Body of pancreas (tissue), 4 donors: ENCODE data around the gene CEACAM19. TPM values are rescaled to one million over a fixed set of nuclear protein-coding genes. Genes with fewer than 3 reads are reported as not detected.

Experiments used
- ATAC-seq: fragments of 150-250 bp; one replicate; pipeline ENCODE4 v1.9.1; 2016
- DNase-seq, 4 donors: peaks; one replicate each; pipeline ENCODE4 v3.0.0-alpha.2; 2019
- H3K27ac ChIP-seq, 4 donors: fragments of 200-600 bp; sonication (generic); 1 replicate in 3 of 4; 2 replicates in 1 of 4; pipeline versions ENCODE4 v1.5.1 to v1.6.1; 2016 to 2019; ENCODE audit warnings: mild to moderate bottlenecking in 1 of 4, mixed read lengths in 1 of 4, moderate library complexity in 1 of 4
- H3K27me3 ChIP-seq, 2 donors: fragments of 200-600 bp; sonication (generic); one replicate each; pipeline ENCODE4 v1.6.0; 2016; ENCODE audit warnings: mild to moderate bottlenecking in 1 of 2
- H3K36me3 ChIP-seq, 2 donors: fragments of 200-600 bp; sonication (generic); replicated peaks in 1 of 2; 2 replicates each; pipeline ENCODE4 v1.5.1; 2016; ENCODE audit warnings: low read depth in 2 of 2; ENCODE audit not compliant: insufficient read depth in 1 of 2
- H3K4me1 ChIP-seq: fragments of 200-600 bp; sonication (generic); one replicate; pipeline ENCODE4 v1.6.0; 2016
- H3K4me3 ChIP-seq, 2 donors: fragments of 200-600 bp; sonication (generic); 1 replicate in 1 of 2; 2 replicates in 1 of 2; pipeline ENCODE4 v1.5.1; 2016 to 2019
- H3K9me3 ChIP-seq, 3 donors: fragments of 200-600 bp; sonication (generic); 1 replicate in 2 of 3; 2 replicates in 1 of 3; pipeline ENCODE4 v1.5.1; 2016
- POLR2A ChIP-seq, 3 donors: fragments of 450-650 bp; IDR thresholded peaks; one replicate each; pipeline ENCODE4 v1.6.1; 2016; ENCODE audit warnings: antibody characterized with exemption in 3 of 3, mild to moderate bottlenecking in 2 of 3
- WGBS, 2 donors: methylation state at CpG; one replicate each; pipeline ENCODE4 v1.1.5; 2017; 5-methylcytosine and 5-hydroxymethylcytosine counted together
- intact Hi-C: fragments of 100-400 bp; cut with DNase I; formaldehyde crosslinking; loops from one replicate; pipeline ENCODE4 v1.15.1; 2023
- microRNA counts, 2 donors: library from miRNA; unstranded; fragments of <30 nt; microRNA quantifications; one replicate each; lab custom pipeline; 2017
- microRNA-seq, 2 donors: library from miRNA; unstranded; fragments of <30 nt; microRNA quantifications; one replicate each; pipeline ENCODE4, GENCODE V29; 2016; ENCODE audit warnings: borderline number of aligned reads in 2 of 2, borderline replicate concordance in 2 of 2
- small RNA-seq: library from RNA; depleted of rRNA; stranded (forward); fragments of <200 nt; gene quantifications from one replicate; pipeline ENCODE3, GENCODE V24; 2016
- total RNA-seq, 2 donors: library from RNA; depleted of rRNA; stranded (reverse); fragments of >200 nt; gene quantifications; one replicate each; pipeline ENCODE4 v1.1.0, GENCODE V29; 2016
- TF ChIP-seq, protein P1 (sequence below), 7 experiments: fragments of 450-650 bp in 4 of 7; fragments of 200-600 bp in 3 of 7; sonication (generic) in 3 of 7; IDR thresholded peaks; one replicate each; pipeline ENCODE4 v1.5.1; 2016 to 2019; ENCODE audit warnings: antibody characterized with exemption in 7 of 7

CEACAM19 gene
- total RNA-seq, 2 donors from 2014 or later, result 3.9 to 5.3 TPM

DNA sequence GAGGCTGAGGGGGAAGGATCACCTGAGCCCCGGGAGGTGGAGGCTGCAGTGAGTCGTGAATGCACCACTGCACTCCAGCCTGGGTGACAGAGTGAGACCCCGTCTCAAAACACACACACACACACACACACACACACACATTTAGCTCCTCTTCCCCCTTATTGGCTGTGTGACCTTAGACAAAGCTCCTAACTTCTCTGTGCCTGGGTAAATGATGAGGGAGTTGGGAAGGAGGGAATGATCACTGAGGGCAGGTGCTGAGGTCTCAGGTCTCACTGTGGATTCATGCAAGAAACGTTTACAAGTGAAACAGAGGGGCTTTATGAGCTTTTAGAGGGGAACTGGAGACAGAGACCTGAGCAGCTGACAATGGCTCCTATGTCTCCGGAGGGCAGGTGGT lies 60.3 kb downstream of the CEACAM19 start:
- Histone ChIP-seq H3K27me3 (no peaks in the 10 kb centered on the region), H3K9me3 (no peaks in the 10 kb centered on the region), H3K4me1 (peaks cover 6% of the 10 kb centered on the region), H3K4me3 (no peak overlapping the region), H3K36me3 (no peaks in the 10 kb centered on the region), H3K27ac (no peak overlapping the region)
- intact Hi-C loops, result no loop called here
- TF ChIP-seq, protein P1, sequence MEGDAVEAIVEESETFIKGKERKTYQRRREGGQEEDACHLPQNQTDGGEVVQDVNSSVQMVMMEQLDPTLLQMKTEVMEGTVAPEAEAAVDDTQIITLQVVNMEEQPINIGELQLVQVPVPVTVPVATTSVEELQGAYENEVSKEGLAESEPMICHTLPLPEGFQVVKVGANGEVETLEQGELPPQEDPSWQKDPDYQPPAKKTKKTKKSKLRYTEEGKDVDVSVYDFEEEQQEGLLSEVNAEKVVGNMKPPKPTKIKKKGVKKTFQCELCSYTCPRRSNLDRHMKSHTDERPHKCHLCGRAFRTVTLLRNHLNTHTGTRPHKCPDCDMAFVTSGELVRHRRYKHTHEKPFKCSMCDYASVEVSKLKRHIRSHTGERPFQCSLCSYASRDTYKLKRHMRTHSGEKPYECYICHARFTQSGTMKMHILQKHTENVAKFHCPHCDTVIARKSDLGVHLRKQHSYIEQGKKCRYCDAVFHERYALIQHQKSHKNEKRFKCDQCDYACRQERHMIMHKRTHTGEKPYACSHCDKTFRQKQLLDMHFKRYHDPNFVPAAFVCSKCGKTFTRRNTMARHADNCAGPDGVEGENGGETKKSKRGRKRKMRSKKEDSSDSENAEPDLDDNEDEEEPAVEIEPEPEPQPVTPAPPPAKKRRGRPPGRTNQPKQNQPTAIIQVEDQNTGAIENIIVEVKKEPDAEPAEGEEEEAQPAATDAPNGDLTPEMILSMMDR (IDR thresholded peaks at IDR 0.05), result no peak
- no peak for TF ChIP-seq POLR2A (IDR thresholded peaks at IDR 0.05)
- 56 to 80% methylated on average over 3 to 5 of the region's 5 CpGs for WGBS, 2 donors
- DNase-seq (no peak), ATAC-seq (no peak)

DNA sequence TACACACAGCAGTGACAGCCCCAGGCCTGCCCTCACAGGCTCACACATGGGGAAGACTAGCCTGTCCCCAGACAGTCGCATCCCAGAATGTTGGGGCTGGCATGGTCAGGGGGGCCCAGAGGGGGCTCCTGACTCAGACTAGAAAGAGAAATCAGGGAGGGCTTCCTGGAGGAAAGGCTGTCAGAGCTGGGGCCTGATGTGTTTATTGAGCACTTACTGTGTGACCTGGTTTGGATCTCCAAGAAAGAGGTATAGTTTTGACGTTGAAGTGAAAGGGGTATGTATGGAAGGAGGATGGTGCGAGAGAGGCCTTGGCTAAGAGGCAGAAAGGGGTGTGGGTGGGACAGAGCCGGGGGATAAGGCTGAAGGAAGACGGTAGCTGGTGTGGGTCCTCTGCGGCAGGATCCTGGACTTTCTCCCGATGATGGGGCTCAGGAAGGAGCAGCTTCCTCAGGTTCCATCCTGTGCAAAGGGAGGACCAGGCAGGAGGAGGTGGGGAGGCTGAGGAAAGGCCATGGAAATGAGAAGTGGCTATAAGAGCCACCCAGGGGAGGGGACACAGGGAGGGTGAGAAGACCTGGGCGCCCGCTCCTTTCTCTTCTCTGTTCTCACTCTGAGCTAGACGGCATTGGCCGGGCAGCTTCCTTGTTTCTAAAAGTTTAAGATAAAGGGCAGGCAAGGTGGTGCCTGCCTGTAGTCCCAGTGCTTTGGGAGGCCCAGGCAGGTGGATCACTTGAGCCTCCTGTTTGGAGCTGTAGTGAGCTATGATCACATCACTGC lies 61.1 kb downstream of the CEACAM19 start:
- H3K27ac ChIP-seq, result no peak overlapping the region
- ATAC-seq (no peak), DNase-seq (no peak)
- H3K4me3 ChIP-seq, result no peak overlapping the region
- intact Hi-C loops, result no loop called here
- H3K36me3 ChIP-seq, result no peaks in the 10 kb centered on the region
- peaks cover 14% of the 10 kb centered on the region for H3K4me1 ChIP-seq
- WGBS, 2 donors, result 83 to 85% methylated on average over 11 of the region's 11 CpGs
- no peak for TF ChIP-seq POLR2A (IDR thresholded peaks at IDR 0.05)
- TF ChIP-seq, protein P1 (IDR thresholded peaks at IDR 0.05), result no peak
- no peaks in the 10 kb centered on the region for H3K9me3 ChIP-seq
- H3K27me3 ChIP-seq, result no peaks in the 10 kb centered on the region

MicroRNA genes within 50 kb of the gene (microRNA counts, 767-probe panel; counts per million panel counts)
- 3,598 to 4,536 counts per million in 2 donors for microRNA hsa-miR-4531 (lab: Ali Mortazavi, UCI)

Small RNAs within 50 kb of the gene (microRNA-seq; reads per million reads assigned to microRNA genes)
- gene MIR4531, result 0 reads per million in 2 donors

Small RNAs within 50 kb of the gene (small RNA-seq; reads per million reads assigned to genes)
- gene RF00285, result not detected

Other genes with a start within 250 kb of the CEACAM19 start
- 1 to 10 TPM in 1 of 2 donors, under 1 TPM in 1; 0.99 to 2.6 TPM for gene ZNF229, start 223.0 kb upstream of the CEACAM19 start, total RNA-seq
- gene ZNF180, start 171.0 kb upstream of the CEACAM19 start, total RNA-seq, result 10 to 100 TPM in 1 of 2 donors, 1 to 10 TPM in 1; 2.6 to 12.2 TPM
- gene CEACAM20, start 141.8 kb upstream of the CEACAM19 start, total RNA-seq, result not detected
- gene IGSF23, start 57.9 kb upstream of the CEACAM19 start, total RNA-seq, result 1 to 10 TPM in 1 of 2 donors, not detected in 1; 3.1 TPM
- 10 to 100 TPM; 36.8 to 55.4 TPM for gene PVR, start 27.6 kb upstream of the CEACAM19 start, total RNA-seq
- 1 to 10 TPM in 1 of 2 donors, under 1 TPM in 1; 0.33 to 1.3 TPM for gene CEACAM16, start 27.7 kb downstream of the CEACAM19 start, total RNA-seq
- gene BCL3, start 77.2 kb downstream of the CEACAM19 start, total RNA-seq, result 10 to 100 TPM; 26.2 to 72.5 TPM
- 10 to 100 TPM; 18.5 to 23.6 TPM for gene CBLC, start 106.4 kb downstream of the CEACAM19 start, total RNA-seq
- gene BCAM, start 137.6 kb downstream of the CEACAM19 start, total RNA-seq, result 10 to 100 TPM; 89.2 to 89.3 TPM
- 100 to 1,000 TPM in 1 of 2 donors, 10 to 100 TPM in 1; 54.0 to 137 TPM for gene NECTIN2, start 174.8 kb downstream of the CEACAM19 start, total RNA-seq
- 10 to 100 TPM; 19.7 to 34.3 TPM for gene TOMM40, start 219.8 kb downstream of the CEACAM19 start, total RNA-seq
- gene APOE, start 234.3 kb downstream of the CEACAM19 start, total RNA-seq, result 100 to 1,000 TPM in 1 of 2 donors, 10 to 100 TPM in 1; 77.6 to 216 TPM
- gene APOC1, start 243.1 kb downstream of the CEACAM19 start, total RNA-seq, result 10 to 100 TPM in 1 of 2 donors, 1 to 10 TPM in 1; 5.4 to 24.1 TPM